ENCODE measurements around the gene DPP4. TPM values are rescaled to one million over a fixed set of nuclear protein-coding genes. Genes with fewer than 3 reads are reported as not detected.

DPP4 gene
- polyA plus RNA-seq, 1 donor (not counting 4 experiments of a cell fraction or from before 2014, with no cell fraction given): 1.1 TPM

DNA sequence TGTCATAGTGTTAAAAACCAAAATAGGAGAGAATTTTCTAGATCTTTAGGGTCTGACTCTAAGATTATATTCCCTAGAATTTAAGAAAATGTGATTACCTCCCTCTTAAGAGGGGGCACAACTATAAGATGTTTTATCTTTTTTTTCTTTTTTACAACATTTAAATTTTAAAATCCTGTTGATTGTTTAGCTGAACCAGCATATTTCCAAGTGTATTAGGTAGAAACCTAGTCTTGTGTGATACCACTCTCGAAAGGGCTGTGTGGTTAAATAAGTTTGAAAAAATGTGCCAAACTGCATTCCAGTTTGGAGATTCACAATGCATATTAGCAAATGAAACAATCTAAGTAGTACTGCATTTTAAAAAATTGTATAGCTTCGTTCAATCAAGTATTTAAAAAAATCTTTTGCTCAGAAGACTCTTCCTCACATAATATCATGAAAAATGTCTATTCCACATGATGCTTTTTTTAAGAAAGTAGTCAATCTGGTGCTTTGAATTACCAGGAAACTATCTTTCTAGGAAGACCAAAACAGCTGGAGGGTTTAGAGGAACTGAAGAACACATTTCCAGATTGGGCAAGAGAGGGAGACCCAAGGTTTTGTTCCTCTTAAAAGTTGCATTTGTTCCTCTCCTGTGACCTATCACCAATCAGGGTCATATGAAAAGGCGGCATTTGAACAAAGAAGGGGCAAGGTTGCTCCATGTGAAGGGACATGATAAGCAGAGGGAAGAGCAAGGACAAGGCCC lies 98.8 kb downstream of the DPP4 start:
- H3K9ac ChIP-seq (ENCODE audit: control insufficient read depth, extremely low read depth, insufficient read depth, low read length): no peak overlapping the region
- H3K79me2 ChIP-seq (ENCODE audit: control insufficient read depth, insufficient read depth, low read length): no peaks in the 10 kb centered on the region
- no peaks in the 10 kb centered on the region for H3K36me3 ChIP-seq (ENCODE audit: control insufficient read depth in 2 of 2, extremely low read depth in 1 of 2, insufficient read depth in 2 of 2, low read length in 2 of 2)
- TF ChIP-seq EZH2 (IDR thresholded peaks at IDR 0.05; ENCODE audit: low read length): no peak
- TF ChIP-seq, protein P1, sequence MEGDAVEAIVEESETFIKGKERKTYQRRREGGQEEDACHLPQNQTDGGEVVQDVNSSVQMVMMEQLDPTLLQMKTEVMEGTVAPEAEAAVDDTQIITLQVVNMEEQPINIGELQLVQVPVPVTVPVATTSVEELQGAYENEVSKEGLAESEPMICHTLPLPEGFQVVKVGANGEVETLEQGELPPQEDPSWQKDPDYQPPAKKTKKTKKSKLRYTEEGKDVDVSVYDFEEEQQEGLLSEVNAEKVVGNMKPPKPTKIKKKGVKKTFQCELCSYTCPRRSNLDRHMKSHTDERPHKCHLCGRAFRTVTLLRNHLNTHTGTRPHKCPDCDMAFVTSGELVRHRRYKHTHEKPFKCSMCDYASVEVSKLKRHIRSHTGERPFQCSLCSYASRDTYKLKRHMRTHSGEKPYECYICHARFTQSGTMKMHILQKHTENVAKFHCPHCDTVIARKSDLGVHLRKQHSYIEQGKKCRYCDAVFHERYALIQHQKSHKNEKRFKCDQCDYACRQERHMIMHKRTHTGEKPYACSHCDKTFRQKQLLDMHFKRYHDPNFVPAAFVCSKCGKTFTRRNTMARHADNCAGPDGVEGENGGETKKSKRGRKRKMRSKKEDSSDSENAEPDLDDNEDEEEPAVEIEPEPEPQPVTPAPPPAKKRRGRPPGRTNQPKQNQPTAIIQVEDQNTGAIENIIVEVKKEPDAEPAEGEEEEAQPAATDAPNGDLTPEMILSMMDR (optimal IDR thresholded peaks at IDR 0.05 in 1 of 3, IDR thresholded peaks at IDR 0.05 in 1 of 3, conservative IDR thresholded peaks at IDR 0.05 in 1 of 3; ENCODE audit: extremely low read depth in 1 of 3, insufficient read depth in 2 of 3, low read length in 3 of 3): no peak
- H2AFZ ChIP-seq (ENCODE audit: control insufficient read depth, low read length): no peak overlapping the region
- H3K9me3 ChIP-seq (ENCODE audit: control insufficient read depth, low read depth, low read length): no peaks in the 10 kb centered on the region
- dilution Hi-C loops (cut with MboI; ENCODE audit: extremely low pct_ligation_motif_present, low sequenced_read_pairs): no loop called here
- H3K4me1 ChIP-seq (ENCODE audit: control insufficient read depth, extremely low read depth, insufficient read depth, low read length): no peaks in the 10 kb centered on the region
- no peak for DNase-seq (ENCODE audit: low read depth, low spot score)
- no peak overlapping the region for H3K4me2 ChIP-seq (ENCODE audit: control insufficient read depth, extremely low read depth, insufficient read depth, low read depth, low read length)
- H3K27me3 ChIP-seq (ENCODE audit: control insufficient read depth, extremely low read depth, insufficient read depth, low read length): no peaks in the 10 kb centered on the region
- H3K27ac ChIP-seq (ENCODE audit: control insufficient read depth, insufficient read depth, low read length): no peak overlapping the region
- no peaks in the 10 kb centered on the region for H4K20me1 ChIP-seq (ENCODE audit: control insufficient read depth, extremely low read depth, insufficient read depth, low read length)
- H3K9me1 ChIP-seq (ENCODE audit: control insufficient read depth, extremely low read depth, insufficient read depth, low read length): no peaks in the 10 kb centered on the region
- no peak for FAIRE-seq
- H3K4me3 ChIP-seq (ENCODE audit: control insufficient read depth in 2 of 3, extremely low read depth in 1 of 3, insufficient read depth in 2 of 3, low read depth in 1 of 3, low read length in 3 of 3): no peak overlapping the region

DNA sequence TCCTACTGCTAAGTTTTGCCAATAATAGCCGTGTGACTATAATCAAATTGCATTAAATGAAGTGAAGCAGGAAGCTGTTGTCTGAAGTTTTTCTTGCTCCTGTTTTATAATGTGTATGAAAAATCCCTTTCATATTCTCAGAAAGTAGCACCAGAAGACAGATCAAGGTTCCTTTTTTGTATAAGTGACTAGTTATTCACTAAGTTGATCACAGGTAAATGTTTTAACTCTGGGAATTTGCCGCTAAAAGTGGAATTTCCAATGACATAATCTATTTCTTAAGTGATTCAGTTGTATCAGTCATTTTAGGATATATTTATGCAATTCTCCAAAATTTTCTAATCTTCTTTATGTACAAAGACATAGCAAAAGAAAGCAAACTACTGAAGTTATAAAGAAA lies 99.6 kb downstream of the DPP4 start:
- Histone ChIP-seq H3K27ac (ENCODE audit: control insufficient read depth, insufficient read depth, low read length) (no peak overlapping the region), H3K9me3 (ENCODE audit: control insufficient read depth, low read depth, low read length) (no peaks in the 10 kb centered on the region), H3K4me3 (ENCODE audit: control insufficient read depth in 2 of 3, extremely low read depth in 1 of 3, insufficient read depth in 2 of 3, low read depth in 1 of 3, low read length in 3 of 3) (no peak overlapping the region), H3K9ac (ENCODE audit: control insufficient read depth, extremely low read depth, insufficient read depth, low read length) (no peak overlapping the region), H3K4me1 (ENCODE audit: control insufficient read depth, extremely low read depth, insufficient read depth, low read length) (no peaks in the 10 kb centered on the region), H3K9me1 (ENCODE audit: control insufficient read depth, extremely low read depth, insufficient read depth, low read length) (no peaks in the 10 kb centered on the region), H3K27me3 (ENCODE audit: control insufficient read depth, extremely low read depth, insufficient read depth, low read length) (no peaks in the 10 kb centered on the region), H2AFZ (ENCODE audit: control insufficient read depth, low read length) (no peak overlapping the region), H3K36me3 (ENCODE audit: control insufficient read depth in 2 of 2, extremely low read depth in 1 of 2, insufficient read depth in 2 of 2, low read length in 2 of 2) (no peaks in the 10 kb centered on the region), H3K4me2 (ENCODE audit: control insufficient read depth, extremely low read depth, insufficient read depth, low read depth, low read length) (no peak overlapping the region), H4K20me1 (ENCODE audit: control insufficient read depth, extremely low read depth, insufficient read depth, low read length) (no peaks in the 10 kb centered on the region), H3K79me2 (ENCODE audit: control insufficient read depth, insufficient read depth, low read length) (no peaks in the 10 kb centered on the region)
- no peak for TF ChIP-seq EZH2 (IDR thresholded peaks at IDR 0.05; ENCODE audit: low read length)
- TF ChIP-seq, protein P1 (optimal IDR thresholded peaks at IDR 0.05 in 1 of 3, IDR thresholded peaks at IDR 0.05 in 1 of 3, conservative IDR thresholded peaks at IDR 0.05 in 1 of 3; ENCODE audit: extremely low read depth in 1 of 3, insufficient read depth in 2 of 3, low read length in 3 of 3): no peak
- dilution Hi-C loops (cut with MboI; ENCODE audit: extremely low pct_ligation_motif_present, low sequenced_read_pairs): no loop called here
- FAIRE-seq (no peak), DNase-seq (ENCODE audit: low read depth, low spot score) (no peak)

Measured in keratinocyte (primary cell).